Fibroblast of lung (primary cell): ENCODE measurements around the gene SARM1.

Experiments
- EZH2 ChIP-seq: IDR thresholded peaks from 2 replicates; pipeline ENCODE4 v1.5.1; 2012; ENCODE audit warnings: low read length, control low read depth, mild to moderate bottlenecking; ENCODE audit errors: missing control alignments
- TF ChIP-seq, protein P1 (sequence below), 2 donors: IDR thresholded peaks in 1 of 2; conservative IDR thresholded peaks in 1 of 2; 1 replicate in 1 of 2; 2 replicates in 1 of 2; pipeline ENCODE4 v1.5.1; 2011 to 2012; ENCODE audit warnings: low read length in 2 of 2, control low read depth in 1 of 2, inconsistent platforms in 1 of 2, low read depth in 1 of 2, mild to moderate bottlenecking in 1 of 2

GRCh38 chr17:28407974-28408306 is 36.4 kb downstream of the SARM1 start:
- TF ChIP-seq, protein P1, sequence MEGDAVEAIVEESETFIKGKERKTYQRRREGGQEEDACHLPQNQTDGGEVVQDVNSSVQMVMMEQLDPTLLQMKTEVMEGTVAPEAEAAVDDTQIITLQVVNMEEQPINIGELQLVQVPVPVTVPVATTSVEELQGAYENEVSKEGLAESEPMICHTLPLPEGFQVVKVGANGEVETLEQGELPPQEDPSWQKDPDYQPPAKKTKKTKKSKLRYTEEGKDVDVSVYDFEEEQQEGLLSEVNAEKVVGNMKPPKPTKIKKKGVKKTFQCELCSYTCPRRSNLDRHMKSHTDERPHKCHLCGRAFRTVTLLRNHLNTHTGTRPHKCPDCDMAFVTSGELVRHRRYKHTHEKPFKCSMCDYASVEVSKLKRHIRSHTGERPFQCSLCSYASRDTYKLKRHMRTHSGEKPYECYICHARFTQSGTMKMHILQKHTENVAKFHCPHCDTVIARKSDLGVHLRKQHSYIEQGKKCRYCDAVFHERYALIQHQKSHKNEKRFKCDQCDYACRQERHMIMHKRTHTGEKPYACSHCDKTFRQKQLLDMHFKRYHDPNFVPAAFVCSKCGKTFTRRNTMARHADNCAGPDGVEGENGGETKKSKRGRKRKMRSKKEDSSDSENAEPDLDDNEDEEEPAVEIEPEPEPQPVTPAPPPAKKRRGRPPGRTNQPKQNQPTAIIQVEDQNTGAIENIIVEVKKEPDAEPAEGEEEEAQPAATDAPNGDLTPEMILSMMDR (conservative IDR thresholded peaks at IDR 0.05 in 1 of 2, IDR thresholded peaks at IDR 0.05 in 1 of 2; ENCODE audit: low read depth in 1 of 2, low read length in 2 of 2) = no peak
- no peak for TF ChIP-seq EZH2
